GM19438 (cell line): ENCODE results near the gene BORCS6.
"Not testable (repeated sequence)": the region's sequence is repeated elsewhere in the genome, so short reads cannot be mapped to it uniquely, and the experiment has no call there.

Experiments
- ATAC-seq: cut with Tn5 transposase; IDR thresholded peaks from one replicate; pipeline ENCODE4 v1.9.1; 2021; ENCODE audit warnings: low read depth; ENCODE audit not compliant: unreplicated experiment

Gene BORCS6

GRCh38 chr17:8189711-8190477, at the start of gene BORCS6:
Gene BORCS6 (minus strand): TSS chr17:8190180. CDS start chr17:8190140, 40 bp downstream.
- ATAC-seq, result peak; percentile 51

- ATAC-seq, result no peak
Measured at GRCh38 chr17:8237886-8238285, 47.9 kb upstream of the BORCS6 start.

- ATAC-seq, result no peak
Measured at GRCh38 chr17:8237175-8237574, 47.2 kb upstream of the BORCS6 start.

DNA sequence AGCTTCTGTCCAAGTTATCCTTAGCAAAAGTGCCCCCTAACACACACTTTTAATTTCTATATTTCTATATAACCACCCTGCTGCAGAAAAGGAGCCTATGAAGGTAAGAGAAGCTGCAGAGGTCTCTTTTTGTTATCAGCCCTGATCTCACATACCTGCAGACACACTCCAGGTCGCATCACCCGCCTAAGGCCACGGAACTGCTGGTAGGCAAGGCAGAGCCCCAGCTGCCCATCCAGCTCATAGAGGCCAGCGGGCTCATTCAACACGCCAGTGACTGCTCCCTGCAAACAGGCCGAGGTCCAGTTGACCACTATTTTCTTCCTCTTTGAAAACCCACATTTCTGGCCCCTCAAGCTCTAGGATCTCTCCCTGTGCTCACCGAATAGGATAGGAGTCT, 45.7 kb upstream of the BORCS6 start:
- no peak for ATAC-seq

DNA sequence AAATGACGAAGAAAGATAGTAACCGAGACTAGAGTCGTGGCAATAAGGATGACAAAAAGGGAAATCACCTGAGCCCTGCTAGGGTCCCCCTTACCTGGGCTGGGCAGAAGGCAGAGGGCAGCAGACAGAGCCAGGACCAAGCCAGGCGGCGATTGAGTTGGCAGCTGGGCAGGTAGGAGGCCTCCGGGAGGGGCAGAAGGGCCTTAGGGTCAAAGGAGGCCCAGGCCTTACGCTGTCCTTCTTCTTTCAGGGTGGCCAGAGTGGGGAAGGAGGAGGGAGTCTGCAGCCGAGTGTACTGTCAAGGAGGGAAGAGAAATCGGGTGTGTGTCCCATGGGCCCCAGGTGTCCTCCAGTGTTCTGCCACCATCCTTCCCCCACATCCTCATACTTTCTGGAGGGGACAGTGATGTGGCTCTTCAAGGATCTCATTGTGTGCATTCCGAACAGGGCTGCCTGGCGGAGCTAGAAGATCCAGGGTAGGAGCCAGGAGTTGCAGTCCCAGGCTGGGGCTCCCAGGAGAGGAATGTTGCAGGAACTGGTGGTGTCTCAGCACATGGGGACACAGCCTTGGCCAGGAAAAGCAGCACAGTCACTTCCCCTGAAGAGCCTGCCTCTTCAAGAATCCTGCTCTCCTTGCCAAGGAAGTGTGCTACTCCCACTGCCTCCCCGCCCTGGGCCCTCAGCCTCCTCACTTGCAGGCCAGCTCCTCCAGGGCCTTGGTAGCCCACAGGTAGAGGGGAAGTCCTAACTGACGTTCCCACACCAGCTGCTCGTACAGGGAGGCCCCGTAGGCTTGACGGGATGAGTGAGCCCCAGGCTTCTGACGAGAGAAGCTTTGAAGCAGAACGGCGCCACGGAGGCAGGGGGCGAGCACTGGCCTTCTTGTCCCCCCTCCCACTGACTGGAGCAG, 44.6 kb upstream of the BORCS6 start:
- ATAC-seq, result no peak

- no peak for ATAC-seq
Measured at GRCh38 chr17:8231701-8232100, 41.7 kb upstream of the BORCS6 start.

DNA sequence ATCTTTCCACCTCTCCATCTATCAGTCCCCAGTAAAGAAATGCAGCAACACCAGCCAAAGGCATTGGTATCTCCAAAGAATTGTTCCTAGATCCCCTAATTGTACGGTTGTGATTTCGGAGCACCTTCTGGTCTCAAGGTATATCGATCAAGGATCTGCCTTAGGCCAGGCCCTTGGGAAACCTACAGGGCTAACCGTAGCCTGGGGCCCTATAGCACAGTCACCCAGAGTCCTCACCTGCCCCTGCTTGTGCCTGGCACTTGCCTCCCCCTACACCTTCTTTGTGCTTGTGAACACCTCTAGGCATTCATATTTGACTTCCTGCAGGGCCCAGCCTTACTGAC, 37.2 kb upstream of the BORCS6 start:
- ATAC-seq, result no peak

GRCh38 chr17:8226536-8227237, 36.7 kb upstream of the BORCS6 start:
- ATAC-seq, result no peak

DNA sequence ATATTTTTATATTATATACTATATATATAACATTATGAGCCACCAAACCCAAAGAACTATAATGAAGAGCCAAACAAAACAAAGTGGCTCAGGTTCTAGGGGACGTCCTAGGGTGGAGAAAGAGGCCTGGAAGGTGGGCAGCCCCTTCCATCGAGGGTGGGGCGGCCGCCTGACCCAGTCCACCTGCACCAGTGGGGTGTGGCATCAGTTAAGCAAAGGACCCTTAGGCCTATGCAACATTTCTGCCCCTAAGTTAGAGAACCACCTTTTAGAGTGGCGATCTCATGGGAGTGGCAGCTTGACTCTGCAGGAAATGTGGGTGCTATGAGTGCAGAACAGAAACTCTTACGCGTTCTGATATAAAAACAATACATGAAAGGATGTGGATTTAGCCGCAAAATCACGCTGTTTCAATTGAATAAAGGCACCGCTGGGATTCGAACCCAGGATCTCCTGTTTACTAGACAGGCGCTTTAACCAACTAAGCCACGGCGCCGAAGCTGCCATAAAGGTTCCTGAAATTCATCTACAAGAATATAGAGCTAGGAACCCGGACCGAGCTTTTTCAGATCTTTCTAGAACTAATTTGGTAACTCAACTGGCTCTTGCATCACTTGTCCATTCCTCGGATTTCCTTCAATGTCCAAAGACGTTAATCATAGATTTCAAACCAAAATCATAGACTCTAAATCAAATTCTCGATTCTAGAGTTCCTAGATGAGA, 36.0 kb upstream of the BORCS6 start:
- ATAC-seq, result no peak

GRCh38 chr17:8224891-8225812, 35.2 kb upstream of the BORCS6 start:
- ATAC-seq, result no peak

DNA sequence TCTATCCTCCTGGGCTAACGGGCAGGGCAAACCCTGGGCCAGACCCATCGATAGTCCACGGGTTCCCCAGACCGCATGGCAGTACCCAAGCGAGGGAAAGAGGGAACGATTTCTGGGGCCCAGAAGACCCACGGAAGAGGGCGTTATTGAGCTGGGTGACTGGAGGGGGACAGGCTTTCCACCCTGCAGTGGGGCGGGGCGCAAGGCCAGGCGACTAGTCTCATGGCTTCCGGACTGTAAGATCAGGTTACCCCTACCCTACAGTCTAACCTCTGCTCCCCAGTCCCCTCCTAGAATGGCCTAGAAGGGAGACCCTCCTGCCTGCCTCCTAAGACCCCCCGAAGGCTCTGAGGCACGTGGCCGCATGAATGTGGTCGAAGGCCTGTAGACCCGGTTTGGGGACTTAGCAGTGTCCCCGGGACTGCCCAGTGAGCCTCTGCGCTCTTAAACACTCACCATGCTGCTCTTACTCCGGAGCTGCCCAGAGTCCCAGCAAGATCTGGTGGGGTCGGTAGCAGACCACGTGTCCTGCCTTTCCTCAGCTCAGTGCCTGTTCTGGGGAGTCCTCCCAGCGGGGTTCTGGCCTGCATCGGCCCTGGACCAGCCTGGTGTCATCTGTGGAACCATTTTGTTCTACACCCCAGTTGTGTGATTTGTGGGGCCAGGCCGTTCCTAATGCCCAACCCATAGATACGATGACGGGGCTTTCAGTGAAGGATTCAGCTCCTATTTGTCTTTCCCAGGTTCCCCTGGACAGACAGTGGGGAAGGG, 33.6 kb upstream of the BORCS6 start:
- peak; percentile 5 for ATAC-seq

- ATAC-seq, result peak; percentile 36
Measured at GRCh38 chr17:8222630-8223355, 32.8 kb upstream of the BORCS6 start.

GRCh38 chr17:8222380-8222629, 32.3 kb upstream of the BORCS6 start:
- ATAC-seq, result peak; percentile 42

DNA sequence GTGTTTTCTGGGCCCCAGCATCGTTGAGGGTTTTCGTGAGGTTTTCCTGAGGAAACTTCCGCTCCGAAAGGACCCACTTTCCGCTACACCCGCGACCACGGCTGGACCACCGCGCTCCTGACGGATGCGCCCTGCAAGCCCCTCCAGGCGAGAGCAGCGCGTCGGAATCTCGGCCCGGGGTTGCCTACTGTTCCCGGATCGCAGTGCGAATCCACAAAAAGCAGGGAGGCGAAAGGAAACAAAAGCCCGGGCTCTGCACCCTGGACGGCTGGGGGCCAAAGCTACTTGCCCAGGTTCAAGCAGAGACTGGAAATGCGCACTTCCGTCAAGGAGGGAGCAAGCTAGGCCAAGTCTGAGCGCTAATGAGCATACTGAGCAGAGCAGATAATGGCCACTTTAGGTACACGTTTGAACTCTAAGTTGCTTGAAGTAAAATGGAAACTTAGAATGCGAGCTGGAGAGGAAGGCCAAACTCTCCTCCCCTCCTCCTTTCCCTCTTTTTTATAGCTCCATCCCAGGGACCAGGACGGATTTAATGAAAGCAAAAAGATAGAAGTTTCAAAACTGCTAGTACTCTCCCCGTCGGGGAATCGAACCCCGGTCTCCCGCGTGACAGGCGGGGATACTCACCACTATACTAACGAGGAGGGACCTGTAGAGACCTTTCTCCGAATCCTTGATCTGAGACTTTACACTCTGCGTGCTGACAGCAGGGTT, 31.8 kb upstream of the BORCS6 start:
- peak; percentile 39 for ATAC-seq

- ATAC-seq, result no peak
Measured at GRCh38 chr17:8220783-8221662, 31.0 kb upstream of the BORCS6 start.

DNA sequence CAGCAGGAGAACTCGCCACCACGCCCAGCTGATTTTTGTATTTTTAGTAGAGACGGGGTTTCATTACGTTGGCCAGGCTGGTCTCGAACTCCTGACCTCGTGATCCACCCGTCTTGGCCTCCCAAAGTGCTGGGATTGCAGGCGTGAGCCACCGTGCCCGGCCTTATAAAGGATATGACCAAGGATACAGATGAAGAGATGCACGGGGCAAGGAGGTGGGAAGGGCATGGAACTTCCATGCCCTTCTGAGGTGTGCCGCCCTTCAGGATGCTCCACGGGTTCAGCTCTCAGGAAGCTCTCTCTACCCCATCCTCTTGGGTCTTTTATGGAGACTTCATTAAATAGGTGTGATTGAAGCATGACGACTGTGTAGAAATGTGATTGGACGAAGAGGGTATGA, 24.0 kb upstream of the BORCS6 start:
- not testable (repeated sequence) for ATAC-seq
